Right atrium auricular region (tissue), 2 donors: ENCODE measurements around the gene B4GALT3. TPM values are rescaled to one million over a fixed set of nuclear protein-coding genes. Genes with fewer than 3 reads are reported as not detected.
A peak's percentile ranks its signal among the peaks of the same experiment; 100 is the strongest.

Source experiments
- DNase-seq: peaks from one replicate; pipeline ENCODE4 v3.0.0-alpha.2; 2019; ENCODE audit warnings: low spot score
- H3K27ac ChIP-seq, 2 donors: fragments of 200-600 bp; sonication (generic); 1 replicate in 1 of 2; 2 replicates in 1 of 2; pipeline ENCODE4 v1.5.1; 2016 to 2019
- H3K27me3 ChIP-seq, 2 donors: fragments of 200-600 bp; sonication (generic); one replicate each; pipeline versions ENCODE4 v1.5.1 to v1.6.0; 2017 to 2019
- H3K36me3 ChIP-seq: fragments of 200-600 bp; sonication (generic); one replicate; pipeline ENCODE4 v1.5.1; 2016
- H3K4me1 ChIP-seq, 2 donors: fragments of 200-600 bp; sonication (generic); one replicate each; pipeline versions ENCODE4 v1.5.1 to v1.6.0; 2017 to 2019
- H3K4me3 ChIP-seq, 2 donors: fragments of 200-600 bp; sonication (generic); 1 replicate in 1 of 2; 2 replicates in 1 of 2; pipeline ENCODE4 v1.5.1; 2017 to 2019; ENCODE audit warnings: mild to moderate bottlenecking in 1 of 2, moderate library complexity in 1 of 2
- H3K9me3 ChIP-seq, 2 donors: fragments of 200-600 bp; sonication (generic); one replicate each; pipeline ENCODE4 v1.5.1; 2019
- total RNA-seq, 2 donors: library from RNA; depleted of rRNA; stranded (reverse); fragments of >200 nt; gene quantifications; one replicate each; pipeline ENCODE4 v1.1.0, GENCODE V29; 2016
- TF ChIP-seq, protein P1 (sequence below), 2 donors: fragments of 200-600 bp; sonication (generic); IDR thresholded peaks; one replicate each; pipeline ENCODE4 v1.5.1; 2019; ENCODE audit warnings: antibody characterized with exemption in 2 of 2

Gene B4GALT3
- total RNA-seq, 2 donors from 2014 or later = 24.3 to 32.7 TPM

DNA sequence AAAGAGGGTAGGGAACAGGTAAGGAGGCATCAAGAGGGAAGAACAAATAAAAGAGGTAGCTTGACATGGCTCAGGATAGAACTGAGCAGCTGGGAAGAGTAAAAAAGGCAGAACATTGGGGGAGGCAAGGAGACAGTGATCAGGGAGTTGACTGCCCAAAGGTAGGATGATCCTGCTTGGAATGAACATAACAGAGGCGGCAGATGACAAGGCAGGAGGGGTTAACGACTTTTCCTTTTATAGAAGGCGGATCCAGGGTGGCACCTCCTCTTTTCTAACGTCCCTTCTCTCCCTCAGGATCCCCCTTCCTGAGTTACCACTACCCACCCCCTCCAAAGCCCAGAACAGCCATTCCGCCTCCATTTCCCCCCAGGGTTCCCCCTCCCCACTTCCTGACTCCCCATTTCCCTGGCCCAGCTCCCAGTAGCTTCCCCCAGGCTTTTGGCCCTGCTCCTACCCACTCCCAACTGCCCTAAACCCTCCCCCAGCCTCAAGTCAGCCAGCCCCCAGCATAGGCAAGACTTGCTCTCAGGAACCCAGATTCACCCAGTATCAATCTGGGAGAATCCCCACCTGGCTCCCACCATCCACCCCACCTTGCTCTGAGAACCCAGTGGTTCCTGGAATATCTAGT lies 22.3 kb upstream of the B4GALT3 start:
- Histone ChIP-seq H3K4me3 (no peak overlapping the region), H3K4me1 (peaks cover 0 to 84% of the 10 kb centered on the region in 2 donors), H3K27ac (peak overlapping the region; percentile 93 to 99), H3K36me3 (peaks cover 19% of the 10 kb centered on the region), H3K9me3 (no peaks in the 10 kb centered on the region), H3K27me3 (no peaks in the 10 kb centered on the region)
- DNase-seq = no peak
- TF ChIP-seq, protein P1, sequence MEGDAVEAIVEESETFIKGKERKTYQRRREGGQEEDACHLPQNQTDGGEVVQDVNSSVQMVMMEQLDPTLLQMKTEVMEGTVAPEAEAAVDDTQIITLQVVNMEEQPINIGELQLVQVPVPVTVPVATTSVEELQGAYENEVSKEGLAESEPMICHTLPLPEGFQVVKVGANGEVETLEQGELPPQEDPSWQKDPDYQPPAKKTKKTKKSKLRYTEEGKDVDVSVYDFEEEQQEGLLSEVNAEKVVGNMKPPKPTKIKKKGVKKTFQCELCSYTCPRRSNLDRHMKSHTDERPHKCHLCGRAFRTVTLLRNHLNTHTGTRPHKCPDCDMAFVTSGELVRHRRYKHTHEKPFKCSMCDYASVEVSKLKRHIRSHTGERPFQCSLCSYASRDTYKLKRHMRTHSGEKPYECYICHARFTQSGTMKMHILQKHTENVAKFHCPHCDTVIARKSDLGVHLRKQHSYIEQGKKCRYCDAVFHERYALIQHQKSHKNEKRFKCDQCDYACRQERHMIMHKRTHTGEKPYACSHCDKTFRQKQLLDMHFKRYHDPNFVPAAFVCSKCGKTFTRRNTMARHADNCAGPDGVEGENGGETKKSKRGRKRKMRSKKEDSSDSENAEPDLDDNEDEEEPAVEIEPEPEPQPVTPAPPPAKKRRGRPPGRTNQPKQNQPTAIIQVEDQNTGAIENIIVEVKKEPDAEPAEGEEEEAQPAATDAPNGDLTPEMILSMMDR (IDR thresholded peaks at IDR 0.05) = no peak

DNA sequence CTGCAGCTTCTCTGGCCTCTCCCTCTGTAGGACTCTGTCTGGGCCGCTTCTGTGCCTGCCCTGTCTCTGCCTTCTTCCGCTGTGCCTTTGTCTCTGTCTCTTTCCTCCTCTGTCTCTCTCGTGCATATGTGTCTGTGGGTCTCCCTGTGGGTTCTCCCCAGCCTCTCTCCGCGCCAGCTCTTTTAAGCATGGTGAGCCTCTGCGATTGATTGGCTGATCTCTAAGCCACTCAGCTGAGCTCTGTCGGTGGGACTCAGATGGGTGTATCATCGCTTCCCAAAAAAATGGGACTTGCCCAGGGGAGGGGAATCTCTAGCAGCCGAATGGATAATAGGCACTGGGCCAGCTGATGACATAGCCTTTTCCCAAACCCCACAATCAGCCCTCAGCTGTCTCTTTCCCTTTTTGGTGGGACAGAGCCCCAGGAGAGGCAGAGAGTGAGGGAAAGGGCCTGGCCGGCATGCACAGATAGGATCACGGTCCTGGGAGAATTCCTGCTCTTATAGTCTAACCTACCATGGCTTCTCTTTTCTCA lies 21.7 kb upstream of the B4GALT3 start, which contains the start of gene ADAMTS4:
Gene ADAMTS4 (minus strand): TSS at position 158 of the 535 bp plus-strand sequence. CDS start 427 bp downstream, outside the sequence.
- TF ChIP-seq, protein P1 (IDR thresholded peaks at IDR 0.05) = no peak
- Histone ChIP-seq H3K4me3 (peak within 1 kb of the TSS; percentile 48 to 55), H3K36me3 (peaks cover 23% of the 10 kb centered on the region), H3K27me3 (no peaks in the 10 kb centered on the region), H3K27ac (peak within 1 kb of the TSS; percentile 93 to 99), H3K4me1 (peaks cover 0 to 79% of the 10 kb centered on the region in 2 donors), H3K9me3 (no peaks in the 10 kb centered on the region)
- peak; percentile 93 for DNase-seq

DNA sequence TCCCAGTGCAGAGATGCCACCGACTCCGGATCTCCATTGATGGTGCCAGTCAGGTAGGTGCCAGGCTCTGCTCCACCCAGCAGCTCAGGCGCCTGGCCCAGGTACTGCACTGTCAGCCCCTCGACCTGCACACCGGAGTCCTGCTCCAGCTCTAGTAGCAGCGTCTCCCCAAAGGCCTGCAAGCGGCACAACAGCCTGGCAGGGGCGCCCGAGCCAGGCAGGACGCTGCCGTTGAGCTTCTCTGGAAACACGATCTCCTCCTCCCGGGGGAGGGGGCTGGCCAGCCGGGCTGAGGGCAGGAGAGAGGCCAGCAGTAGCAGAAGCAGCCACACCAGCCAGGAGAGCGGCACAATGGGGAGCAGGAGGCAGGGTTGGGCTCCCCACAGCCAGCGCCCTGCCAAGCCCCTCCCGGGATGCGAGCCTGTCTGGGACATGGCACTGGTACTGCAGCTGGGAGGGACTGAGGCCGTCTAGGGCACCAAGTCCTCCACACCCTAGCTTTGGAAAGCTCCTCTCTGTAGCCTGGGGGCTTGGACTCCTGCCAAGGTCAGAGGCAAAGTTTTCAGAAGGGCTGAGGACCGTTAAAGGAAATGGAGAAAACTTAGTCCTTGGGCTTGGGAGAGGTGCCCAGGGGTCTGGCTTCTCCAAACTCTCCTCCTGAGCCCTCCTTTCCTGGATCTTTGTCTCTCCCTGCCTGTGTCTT lies 21.0 kb upstream of the B4GALT3 start:
- no peak for DNase-seq
- TF ChIP-seq, protein P1 (IDR thresholded peaks at IDR 0.05) = no peak
- no peaks in the 10 kb centered on the region for H3K9me3 ChIP-seq
- peaks cover 0 to 79% of the 10 kb centered on the region in 2 donors for H3K4me1 ChIP-seq
- H3K4me3 ChIP-seq = peak overlapping the region; percentile 48 to 55
- no peaks in the 10 kb centered on the region for H3K27me3 ChIP-seq
- peak overlapping the region; percentile 93 to 99 for H3K27ac ChIP-seq
- H3K36me3 ChIP-seq = peaks cover 29% of the 10 kb centered on the region

DNA sequence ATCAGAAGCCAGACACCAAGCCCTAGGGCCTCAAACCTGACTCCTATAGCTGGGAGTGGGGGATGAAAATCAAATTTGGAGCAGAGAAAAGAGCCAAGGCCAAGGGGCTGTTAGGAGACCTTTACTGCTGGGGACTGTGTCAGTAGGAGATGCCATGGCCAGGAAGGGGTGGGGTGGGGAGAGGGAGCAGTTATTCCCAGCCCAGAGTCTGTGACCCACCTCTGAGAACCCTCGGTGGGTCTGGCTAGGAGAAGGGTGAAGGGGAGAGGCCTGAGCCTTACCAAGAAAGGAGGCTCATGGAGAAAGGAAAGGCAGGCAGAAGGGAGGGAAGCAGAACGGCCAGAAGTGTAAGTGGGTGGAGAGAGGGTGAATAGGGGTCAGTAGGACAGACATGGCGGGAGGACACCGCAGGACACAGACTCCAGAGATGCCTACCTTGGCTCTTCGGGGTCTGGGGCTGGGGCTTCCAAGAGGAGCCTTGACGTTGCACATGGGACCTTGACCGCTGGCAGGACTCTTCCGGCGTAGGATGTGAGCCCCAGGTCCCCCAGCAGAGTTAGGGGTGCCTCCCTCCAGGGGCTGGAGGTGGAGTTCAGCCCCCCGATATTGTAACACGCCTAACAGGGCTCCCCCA lies 20.4 kb upstream of the B4GALT3 start:
- no peaks in the 10 kb centered on the region for H3K9me3 ChIP-seq
- no peaks in the 10 kb centered on the region for H3K27me3 ChIP-seq
- no peak for DNase-seq
- peak overlapping the region; percentile 93 to 99 for H3K27ac ChIP-seq
- TF ChIP-seq, protein P1 (IDR thresholded peaks at IDR 0.05) = no peak
- peaks cover 0 to 79% of the 10 kb centered on the region in 2 donors for H3K4me1 ChIP-seq
- H3K36me3 ChIP-seq = peaks cover 30% of the 10 kb centered on the region
- H3K4me3 ChIP-seq = peak overlapping the region; percentile 48 to 55

DNA sequence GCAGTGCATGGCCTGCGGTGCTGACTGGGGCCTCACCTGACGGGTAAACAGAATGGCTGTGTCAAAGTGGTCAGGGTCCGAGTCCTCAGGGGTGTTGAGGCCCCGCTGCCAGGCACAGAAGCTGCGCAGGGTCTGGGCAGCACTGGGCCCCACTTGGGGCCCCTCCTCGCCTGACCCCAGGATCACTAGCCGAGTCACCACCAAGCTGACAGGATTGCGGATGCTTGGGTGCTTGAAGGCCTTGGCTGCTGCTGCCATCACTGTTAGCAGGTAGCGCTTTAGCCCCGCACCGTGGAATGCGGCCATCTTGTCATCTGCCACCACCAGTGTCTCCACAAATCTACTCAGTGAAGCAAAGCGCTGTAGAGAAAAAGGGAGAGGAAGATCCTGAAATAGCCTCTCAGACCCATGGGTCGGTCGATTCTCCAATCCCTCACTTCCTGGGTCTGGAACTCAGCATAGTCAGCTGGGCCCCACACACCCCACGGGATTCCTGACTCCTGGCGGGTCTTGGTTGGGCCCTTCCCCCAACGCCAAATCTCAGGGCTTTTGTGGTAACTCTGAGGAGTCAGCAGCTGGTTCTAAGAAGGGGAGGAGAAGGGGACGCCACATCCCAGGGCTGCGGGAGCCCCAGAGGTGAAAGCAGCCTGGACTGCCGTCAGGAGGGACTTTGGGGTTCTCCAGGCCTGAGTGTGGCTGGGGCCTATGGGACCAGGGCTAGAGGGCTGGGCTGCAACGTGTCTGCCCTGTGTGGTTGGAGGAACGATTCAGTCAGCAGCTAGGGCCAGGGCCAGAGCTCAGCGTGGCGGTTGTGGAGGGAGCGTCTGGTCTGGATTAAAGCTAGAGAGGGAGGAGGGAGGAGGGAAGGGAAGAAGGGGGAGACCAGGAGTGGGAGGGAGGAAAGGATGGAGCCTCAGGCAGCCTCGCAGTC lies 19.5 kb upstream of the B4GALT3 start:
- H3K4me1 ChIP-seq = peaks cover 0 to 84% of the 10 kb centered on the region in 2 donors
- H3K27ac ChIP-seq = peak overlapping the region; percentile 93 to 99
- DNase-seq = no peak
- no peaks in the 10 kb centered on the region for H3K27me3 ChIP-seq
- peak overlapping the region; percentile 48 to 55 for H3K4me3 ChIP-seq
- no peaks in the 10 kb centered on the region for H3K9me3 ChIP-seq
- peaks cover 33% of the 10 kb centered on the region for H3K36me3 ChIP-seq
- TF ChIP-seq, protein P1 (IDR thresholded peaks at IDR 0.05) = no peak
